Measurements from ENCODE around the gene GLRX.
"Not testable (repeated sequence)": the region's sequence is repeated elsewhere in the genome, so short reads cannot be mapped to it uniquely, and the experiment has no call there.

The GLRX gene

GRCh38 chr5:95851141-95851540, 28.6 kb upstream of the GLRX start:
- not testable (repeated sequence) for DNase-seq

- peak; percentile 49 for DNase-seq
These were observed 27.9 kb upstream of the GLRX start for GRCh38 chr5:95850391-95850894.

GRCh38 chr5:95848701-95849100, 26.2 kb upstream of the GLRX start:
- DNase-seq, result no peak

GRCh38 chr5:95847261-95847592, 24.7 kb upstream of the GLRX start:
- no peak for DNase-seq

- peak; percentile 81 for DNase-seq
These were observed 24.2 kb upstream of the GLRX start for GRCh38 chr5:95846554-95847260.

- DNase-seq, result no peak
These were observed 22.9 kb upstream of the GLRX start for GRCh38 chr5:95845391-95845790.

- no peak for DNase-seq
These were observed 21.3 kb upstream of the GLRX start for GRCh38 chr5:95843733-95844223.

- DNase-seq, result peak; percentile 93
These were observed 20.5 kb upstream of the GLRX start for GRCh38 chr5:95842854-95843544.

GRCh38 chr5:95841914-95842812, 19.6 kb upstream of the GLRX start:
- no peak for DNase-seq

GRCh38 chr5:95840956-95841705, 18.6 kb upstream of the GLRX start:
- DNase-seq, result no peak

GRCh38 chr5:95839658-95840057, 17.1 kb upstream of the GLRX start:
- no peak for DNase-seq

GRCh38 chr5:95838556-95838955, 16.0 kb upstream of the GLRX start:
- no peak for DNase-seq

- no peak for DNase-seq
These were observed 15.5 kb upstream of the GLRX start for GRCh38 chr5:95838001-95838520.

- no peak for DNase-seq
These were observed 15.0 kb upstream of the GLRX start for GRCh38 chr5:95837492-95837891.

- not testable (repeated sequence) for DNase-seq
These were observed 14.4 kb upstream of the GLRX start for GRCh38 chr5:95836971-95837370.

GRCh38 chr5:95836544-95836943, 14.0 kb upstream of the GLRX start:
- DNase-seq, result peak; percentile 50

- peak; percentile 52 for DNase-seq
These were observed 13.3 kb upstream of the GLRX start for GRCh38 chr5:95835682-95836385.

GRCh38 chr5:95832664-95833063, 10.1 kb upstream of the GLRX start:
- no peak for DNase-seq

GRCh38 chr5:95830226-95830625, 7.7 kb upstream of the GLRX start:
- no peak for DNase-seq

- no peak for DNase-seq
These were observed 5.3 kb upstream of the GLRX start for GRCh38 chr5:95827892-95828246.
